GM21786 (cell line): ENCODE measurements around the gene IPO5.

Experiments used
- ATAC-seq: cut with Tn5 transposase; IDR thresholded peaks from one replicate; pipeline ENCODE4 v1.9.1; 2021; ENCODE audit not compliant: unreplicated experiment

Gene IPO5

DNA sequence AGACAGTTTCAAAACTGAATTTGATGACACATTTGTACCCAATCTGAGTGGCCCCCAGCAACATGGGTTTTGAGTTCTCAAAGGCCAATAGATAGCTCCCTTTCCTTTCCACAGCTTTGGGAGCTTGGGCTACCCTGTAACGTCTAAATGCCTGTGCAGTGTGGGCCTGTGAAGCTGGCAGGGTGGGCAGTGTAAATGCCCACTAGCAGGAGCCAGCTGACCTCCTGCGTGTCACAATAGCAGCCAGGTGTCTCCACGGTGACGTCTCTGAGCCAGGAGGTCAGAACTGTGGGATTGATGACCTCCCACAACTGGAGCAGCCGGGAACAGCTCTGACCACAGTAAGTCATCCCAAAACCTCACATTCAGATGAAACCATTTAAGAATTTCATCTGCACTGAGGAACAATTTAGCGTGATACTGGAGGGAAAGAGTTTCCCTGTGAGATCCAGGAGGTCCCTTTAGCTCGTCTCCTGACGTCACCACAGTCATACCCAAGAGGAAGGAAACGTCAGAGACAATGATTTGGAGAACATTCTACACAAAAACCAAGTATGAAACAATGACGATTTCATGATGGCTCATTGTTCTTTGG lies at the start of gene IPO5:
TSS of gene IPO5 (plus strand) at position 300 of the 595 bp plus-strand sequence. CDS start 23,022 bp downstream, outside the sequence.
- no peak for ATAC-seq

DNA sequence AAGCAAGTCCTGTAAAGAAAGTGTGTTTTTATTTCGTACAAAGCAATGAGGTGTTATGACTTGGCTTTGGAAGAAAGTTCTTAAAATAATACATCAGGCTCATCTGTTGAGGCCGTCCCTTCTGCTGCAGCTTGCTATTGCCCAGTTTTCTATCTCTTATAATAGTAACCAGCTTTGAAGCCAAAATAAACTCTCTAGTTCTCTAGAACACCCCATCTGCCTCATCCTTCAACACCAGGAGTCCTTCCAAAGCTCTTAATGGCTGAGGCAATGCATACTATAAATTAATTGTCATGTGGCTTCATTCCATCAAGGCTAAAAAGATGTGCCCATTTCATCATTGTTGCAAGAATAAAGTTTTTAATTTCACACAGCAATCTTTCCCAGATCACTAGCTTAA lies 49.4 kb upstream of the IPO5 start:
- ATAC-seq, result no peak

- ATAC-seq, result no peak
Observed at GRCh38 chr13:97905517-97905916, 48.0 kb upstream of the IPO5 start.

DNA sequence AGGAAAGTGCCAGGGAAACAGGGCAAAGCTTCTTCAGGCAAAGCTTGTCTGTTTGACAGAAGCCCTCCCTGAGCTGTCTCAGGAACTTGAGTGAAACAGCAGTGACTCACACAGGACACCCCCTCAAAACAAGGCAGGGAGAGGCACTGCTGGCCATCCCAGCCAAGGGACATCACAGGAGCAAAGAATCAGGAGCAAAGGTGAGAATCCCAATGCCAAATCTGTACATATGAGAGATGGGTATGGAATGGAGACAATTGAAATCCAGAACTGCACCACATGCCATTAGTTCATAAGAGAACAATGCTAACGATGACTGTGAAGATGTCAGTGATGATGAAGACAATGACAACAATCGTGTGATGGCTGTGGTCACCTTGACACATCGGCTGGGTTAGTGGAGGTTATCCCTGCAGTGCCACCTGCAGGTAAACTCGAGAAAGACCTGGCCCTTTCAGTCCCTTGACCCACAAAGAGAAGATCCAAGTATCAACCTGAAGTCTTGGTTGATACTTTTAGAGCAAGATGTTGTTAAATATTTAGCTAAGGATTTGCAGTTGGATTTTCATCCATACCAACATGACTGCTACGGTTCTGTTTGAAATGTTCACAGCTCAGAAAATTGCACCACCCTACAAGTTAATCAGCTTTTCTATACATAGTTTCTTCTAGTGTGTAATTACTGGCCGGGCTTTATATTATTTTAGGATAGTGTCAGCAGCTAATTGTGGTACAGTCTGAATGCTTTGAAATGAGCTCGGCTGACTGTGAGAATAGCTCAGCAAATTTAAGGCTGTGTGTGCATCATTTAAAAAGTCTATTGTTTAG lies 42.0 kb upstream of the IPO5 start:
- ATAC-seq, result peak; percentile 50

- ATAC-seq, result no peak
Observed at GRCh38 chr13:97912139-97912535, 41.3 kb upstream of the IPO5 start.

GRCh38 chr13:97913206-97913605 lies 40.3 kb upstream of the IPO5 start:
- no peak for ATAC-seq

- no peak for ATAC-seq
Observed at GRCh38 chr13:97914540-97914939, 38.9 kb upstream of the IPO5 start.

GRCh38 chr13:97921176-97921816 lies 32.2 kb upstream of the IPO5 start:
- no peak for ATAC-seq

- ATAC-seq, result no peak
Observed at GRCh38 chr13:97928301-97928700, 25.2 kb upstream of the IPO5 start.

DNA sequence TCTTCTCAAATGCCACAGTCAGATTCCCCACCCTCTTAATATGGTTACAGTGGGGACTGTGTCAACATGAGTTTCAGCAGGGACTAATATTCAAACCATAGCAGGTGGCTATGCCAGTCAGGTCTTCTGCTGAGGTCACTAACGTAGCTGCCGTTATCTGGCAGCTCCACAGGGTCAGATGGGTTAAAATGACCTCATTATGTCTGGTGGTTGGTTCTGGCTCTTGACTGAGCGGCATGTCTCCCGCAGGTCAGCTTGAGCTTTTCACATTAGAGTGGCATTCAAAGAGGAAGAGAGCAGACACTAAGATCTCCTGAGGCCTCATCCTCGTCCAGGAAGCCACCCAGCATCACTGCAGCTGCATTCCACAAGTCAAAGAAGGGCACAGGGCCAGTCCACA lies 21.4 kb upstream of the IPO5 start:
- ATAC-seq, result no peak

DNA sequence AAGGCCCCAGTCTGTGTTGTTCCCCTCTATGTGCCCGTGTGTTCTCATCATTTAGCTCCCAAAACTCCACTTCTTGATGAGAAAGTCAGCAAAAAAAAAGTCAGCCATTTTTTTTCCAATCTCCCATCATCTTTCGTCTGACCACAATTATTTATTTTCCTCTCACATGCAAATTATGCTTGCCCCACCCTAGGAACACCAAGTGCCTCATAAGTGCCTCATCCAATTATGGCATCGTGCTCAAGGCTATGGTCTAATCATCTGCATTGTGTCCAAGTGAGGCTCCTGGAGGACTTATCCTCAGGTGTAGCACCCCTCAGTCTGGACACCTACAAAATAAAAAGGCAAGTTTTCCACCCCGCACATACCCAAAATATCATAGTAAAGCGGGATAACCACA lies 20.8 kb upstream of the IPO5 start:
- no peak for ATAC-seq

- ATAC-seq, result no peak
Observed at GRCh38 chr13:97933776-97934175, 19.7 kb upstream of the IPO5 start.

DNA sequence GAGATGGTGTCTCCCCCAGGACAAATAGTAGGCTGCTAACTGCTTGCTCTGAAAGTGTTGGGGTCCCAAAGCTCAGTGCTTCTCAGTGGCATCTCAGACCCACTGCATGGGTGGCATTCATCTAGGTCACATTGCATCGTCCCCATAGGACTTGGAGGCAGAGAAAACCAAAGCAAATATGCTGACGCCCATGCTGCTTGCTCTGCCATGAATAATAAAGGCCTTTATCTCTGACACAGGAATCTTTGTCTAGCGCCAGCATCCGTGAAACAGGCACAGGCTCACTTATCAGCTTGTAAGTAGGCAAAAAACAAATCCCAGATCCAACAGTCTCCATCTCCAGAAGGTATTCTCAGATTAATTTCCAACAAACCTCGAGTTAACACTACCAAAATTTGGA lies 18.9 kb upstream of the IPO5 start:
- ATAC-seq, result no peak

DNA sequence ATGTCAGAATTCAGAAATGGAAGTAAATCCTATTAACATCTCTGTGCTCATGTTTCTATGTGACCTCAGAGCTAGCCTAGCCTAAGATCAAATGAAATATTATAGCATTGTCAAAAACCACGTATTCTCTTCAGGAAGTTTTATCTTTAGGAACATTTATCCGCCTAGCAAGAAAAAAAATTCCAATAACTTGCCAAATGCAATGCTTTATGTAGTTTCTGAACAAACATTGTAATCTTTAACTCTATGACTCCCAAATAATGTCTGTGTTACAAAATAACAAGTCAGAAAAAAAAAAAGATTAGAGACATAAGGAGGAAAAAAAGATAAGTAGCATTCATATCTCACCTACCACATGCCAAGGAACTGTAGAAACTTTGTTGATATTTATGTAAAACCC lies 18.4 kb upstream of the IPO5 start:
- no peak for ATAC-seq

- no peak for ATAC-seq
Observed at GRCh38 chr13:97936036-97936435, 17.4 kb upstream of the IPO5 start.

DNA sequence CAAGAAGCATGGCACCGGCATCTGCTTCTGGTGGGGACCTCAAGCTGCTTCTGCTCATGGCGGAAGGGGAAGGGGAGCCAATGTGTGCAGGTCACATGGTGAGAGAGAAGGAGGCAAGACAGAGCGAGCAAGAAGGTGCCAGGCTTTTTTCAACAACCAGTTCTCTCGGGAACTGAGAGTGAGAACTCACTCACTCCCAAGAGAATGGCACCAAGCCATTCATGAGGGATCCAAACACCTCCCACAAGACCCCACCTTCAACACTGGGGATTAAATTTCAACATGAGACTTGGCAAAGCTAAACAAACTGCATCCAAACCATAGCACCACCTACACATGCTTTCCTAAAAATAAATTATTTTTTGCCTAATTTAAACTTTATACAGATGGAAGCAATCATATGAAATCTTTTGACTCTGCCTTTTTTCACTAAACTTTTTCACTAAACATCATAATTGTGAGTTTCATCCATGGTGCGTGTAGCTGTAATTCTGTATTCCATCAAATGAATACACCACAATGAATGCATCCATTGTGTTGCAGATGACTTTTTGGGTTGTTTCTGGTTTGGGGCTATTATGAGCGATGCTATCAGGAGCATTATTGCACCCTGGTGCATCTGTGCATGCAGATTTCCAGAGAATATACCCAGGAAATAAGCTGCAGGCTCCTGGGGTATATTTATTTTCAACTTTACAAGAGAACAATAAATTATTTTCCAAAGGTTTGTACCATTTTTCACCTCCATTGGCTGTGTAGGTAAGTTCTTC lies 14.6 kb upstream of the IPO5 start:
- no peak for ATAC-seq

DNA sequence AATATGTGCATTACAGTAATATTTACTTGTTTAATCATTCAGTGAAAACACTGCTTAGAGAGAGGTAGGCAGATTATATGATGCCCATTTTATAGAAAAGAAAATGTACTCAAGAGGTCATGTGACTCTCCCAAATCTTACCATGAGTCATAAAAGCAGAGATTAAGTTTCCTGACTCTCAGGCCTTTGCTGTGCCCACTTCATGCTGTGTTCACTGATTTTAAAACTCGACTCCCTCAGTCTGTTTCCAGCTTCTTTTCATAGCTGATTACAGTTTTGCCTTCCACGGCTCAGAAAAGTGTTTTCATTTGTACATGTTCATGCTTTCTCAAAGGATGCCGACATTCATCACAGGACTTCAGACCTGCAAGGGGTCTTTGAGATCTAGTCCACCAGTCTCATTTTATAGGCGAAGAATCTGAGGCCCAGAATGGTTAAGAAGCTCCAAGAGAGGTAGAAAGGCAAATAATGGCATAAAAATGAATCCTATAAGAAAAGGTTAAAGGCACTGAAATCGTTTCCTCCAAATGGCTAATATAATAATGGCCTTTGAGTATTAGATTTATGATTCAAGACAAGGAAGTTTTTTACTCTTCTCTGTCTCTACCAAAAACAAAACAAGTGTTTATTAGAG lies 9.0 kb upstream of the IPO5 start:
- ATAC-seq, result no peak

GRCh38 chr13:97945342-97945741 lies 8.1 kb upstream of the IPO5 start:
- no peak for ATAC-seq

DNA sequence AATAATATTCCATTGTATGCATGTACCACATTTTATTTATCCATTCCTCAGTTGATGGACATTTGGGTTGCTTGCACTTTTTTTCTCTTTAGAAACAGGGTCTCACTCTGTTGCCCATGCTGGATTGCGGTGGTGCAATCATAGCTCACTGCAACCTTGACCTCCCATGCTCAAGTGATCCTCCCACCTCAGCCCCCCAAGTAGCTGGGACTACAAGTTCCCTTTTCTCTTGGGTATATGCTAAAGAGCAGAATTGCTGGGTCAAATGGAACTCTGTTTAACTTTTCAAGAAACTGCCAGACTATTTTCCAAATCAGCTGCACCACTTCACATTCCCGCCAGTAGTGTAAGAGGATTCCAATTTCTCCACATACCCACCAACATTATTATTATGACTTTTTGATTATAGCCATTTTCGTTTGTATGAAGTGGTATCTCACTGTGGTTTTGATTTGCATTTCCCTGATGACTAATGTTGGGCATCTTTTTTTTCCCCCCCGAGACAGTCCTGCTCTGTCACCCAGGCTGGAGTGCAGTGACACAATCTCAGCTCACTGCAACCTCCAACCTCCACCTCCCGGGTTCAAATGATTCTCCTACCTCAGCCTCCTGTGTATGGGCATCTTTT lies 7.6 kb upstream of the IPO5 start:
- no peak for ATAC-seq

DNA sequence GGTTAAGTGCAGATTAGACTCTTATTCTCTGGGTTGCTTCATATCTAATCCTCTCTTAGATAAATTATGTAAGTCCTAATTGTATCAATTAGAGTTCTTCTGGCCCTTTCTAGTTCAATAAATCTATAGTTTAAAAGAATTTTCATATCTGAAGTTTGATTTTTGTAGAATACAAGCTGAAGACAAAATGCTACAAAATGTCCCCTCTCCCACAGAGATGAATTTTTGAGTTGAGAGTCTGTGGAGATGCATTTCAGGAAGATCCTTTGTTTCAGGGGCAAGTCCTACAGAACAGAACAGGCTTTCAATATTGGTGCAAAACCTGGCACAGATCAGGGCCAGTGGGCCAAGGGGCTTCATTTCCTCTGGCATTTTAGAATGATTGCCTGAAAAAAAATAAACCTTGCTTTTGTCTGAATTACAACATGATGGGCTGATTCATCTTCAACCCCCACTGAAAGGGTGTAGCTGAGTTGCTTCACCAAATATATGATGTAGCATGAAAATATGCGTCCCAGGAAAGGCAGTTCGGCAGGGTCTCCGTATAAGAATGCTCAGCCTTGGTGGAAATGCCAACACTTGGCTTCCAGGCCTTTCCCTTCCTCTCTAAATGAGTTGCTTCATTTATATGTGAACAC lies 6.4 kb upstream of the IPO5 start:
- no peak for ATAC-seq
